Fibroblast of skin of right biceps (primary cell): Measurements from ENCODE around the gene STAT4.

Experiments
- DNase-seq: peaks from one replicate; pipeline ENCODE4 v3.0.0-alpha.2; 2013

STAT4 gene

GRCh38 chr2:191150600-191151330 lies at the start of gene STAT4:
STAT4 (minus strand) TSS chr2:191150994; CDS start chr2:191148203, 2,791 bp downstream.
- DNase-seq, result peak; percentile 66

- DNase-seq, result no peak
Measured at GRCh38 chr2:191199929-191200512, 49.2 kb upstream of the STAT4 start.

- DNase-seq, result no peak
Measured at GRCh38 chr2:191198271-191198670, 47.5 kb upstream of the STAT4 start.

GRCh38 chr2:191197096-191197495 lies 46.3 kb upstream of the STAT4 start:
- peak; percentile 11 for DNase-seq

GRCh38 chr2:191195021-191195420 lies 44.2 kb upstream of the STAT4 start:
- DNase-seq, result no peak

GRCh38 chr2:191190861-191191552 lies 40.2 kb upstream of the STAT4 start:
- no peak for DNase-seq

- no peak for DNase-seq
Measured at GRCh38 chr2:191190435-191190834, 39.6 kb upstream of the STAT4 start.

GRCh38 chr2:191189112-191189635 lies 38.4 kb upstream of the STAT4 start:
- no peak for DNase-seq

- DNase-seq, result no peak
Measured at GRCh38 chr2:191188550-191189093, 37.8 kb upstream of the STAT4 start.

GRCh38 chr2:191187105-191187829 lies 36.5 kb upstream of the STAT4 start:
- no peak for DNase-seq

GRCh38 chr2:191184457-191184856 lies 33.7 kb upstream of the STAT4 start:
- no peak for DNase-seq

- DNase-seq, result no peak
Measured at GRCh38 chr2:191183516-191183915, 32.7 kb upstream of the STAT4 start.

- no peak for DNase-seq
Measured at GRCh38 chr2:191183081-191183480, 32.3 kb upstream of the STAT4 start.

- DNase-seq, result no peak
Measured at GRCh38 chr2:191180713-191181112, 29.9 kb upstream of the STAT4 start.

GRCh38 chr2:191180276-191180675 lies 29.5 kb upstream of the STAT4 start:
- no peak for DNase-seq

GRCh38 chr2:191178806-191179514 lies 28.2 kb upstream of the STAT4 start:
- peak; percentile 65 for DNase-seq

GRCh38 chr2:191177751-191178736 lies 27.2 kb upstream of the STAT4 start:
- DNase-seq, result no peak

GRCh38 chr2:191176801-191177438 lies 26.1 kb upstream of the STAT4 start:
- no peak for DNase-seq

- no peak for DNase-seq
Measured at GRCh38 chr2:191176305-191176704, 25.5 kb upstream of the STAT4 start.

GRCh38 chr2:191174442-191174841 lies 23.6 kb upstream of the STAT4 start:
- no peak for DNase-seq
